ENCODE results near the gene ZNF236. TPM values are rescaled to one million over a fixed set of nuclear protein-coding genes. Genes with fewer than 3 reads are reported as not detected.

Gene ZNF236
- total RNA-seq, 1 donor from 2014 or later = 14.5 TPM

DNA sequence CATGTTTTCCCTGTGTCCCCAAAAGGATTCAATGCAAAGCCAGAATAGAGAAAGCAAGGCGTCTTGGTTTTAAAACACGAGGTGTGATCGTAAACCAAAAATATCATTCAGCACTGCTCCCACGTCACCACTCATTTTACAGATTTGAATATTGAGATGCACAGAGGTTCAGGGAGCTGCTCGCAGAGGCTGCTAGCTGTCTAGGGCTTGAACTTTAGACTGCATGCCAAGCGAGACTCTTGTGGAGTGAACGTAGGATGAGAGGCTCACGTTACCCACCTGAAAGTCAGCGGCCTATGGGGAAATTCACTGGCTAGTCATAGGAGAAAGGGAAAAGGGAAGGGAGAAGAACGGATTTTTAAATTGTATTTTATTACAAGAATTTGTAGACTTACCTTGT is 180.1 kb downstream of the ZNF236 start:
- Histone ChIP-seq H3K9me3 (no peaks in the 10 kb centered on the region), H3K4me1 (no peaks in the 10 kb centered on the region), H3K4me3 (no peak overlapping the region), H3K36me3 (no peaks in the 10 kb centered on the region), H3K27me3 (no peaks in the 10 kb centered on the region), H3K27ac (no peak overlapping the region)
- DNase-seq (ENCODE audit: extremely low spot score in 2 of 2) = no peak
- intact Hi-C loops (cut with DNase I) = loop anchor here (10.0 kb wide), 1 partner anchor 212 kb away; no protein-coding TSS in a partner anchor
- TF ChIP-seq POLR2AphosphoS5 (IDR thresholded peaks at IDR 0.05; ENCODE audit: insufficient read depth in 1 of 2, low read depth in 1 of 2) = no peak
- no peak for TF ChIP-seq POLR2A (IDR thresholded peaks at IDR 0.05)
- TF ChIP-seq CTCF (IDR thresholded peaks at IDR 0.05) = no peak

DNA sequence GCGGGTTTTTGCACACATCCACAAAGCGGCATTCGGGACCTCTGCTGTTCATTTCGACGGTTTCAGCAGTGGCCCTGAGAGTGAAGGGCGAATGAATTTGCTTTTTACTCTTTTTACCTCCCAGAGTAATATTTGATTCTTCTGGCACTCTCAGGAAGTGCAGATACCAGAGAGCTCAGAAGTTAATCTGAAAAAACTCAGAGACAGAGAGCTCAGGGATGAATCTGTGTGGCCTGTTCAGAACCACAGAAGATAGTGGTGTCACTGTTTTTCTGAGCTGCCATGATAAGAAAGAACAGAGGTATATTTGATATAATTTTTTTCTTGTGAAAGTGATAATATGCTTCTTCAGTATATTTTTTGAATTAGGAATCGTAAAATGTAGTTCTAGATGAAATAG is 181.0 kb downstream of the ZNF236 start:
- DNase-seq (ENCODE audit: extremely low spot score in 2 of 2) = no peak
- no peak overlapping the region for H3K4me3 ChIP-seq
- H3K9me3 ChIP-seq = no peaks in the 10 kb centered on the region
- H3K27me3 ChIP-seq = no peaks in the 10 kb centered on the region
- TF ChIP-seq CTCF (IDR thresholded peaks at IDR 0.05) (no peak), POLR2A (IDR thresholded peaks at IDR 0.05) (no peak), POLR2AphosphoS5 (IDR thresholded peaks at IDR 0.05; ENCODE audit: insufficient read depth in 1 of 2, low read depth in 1 of 2) (no peak)
- intact Hi-C loops (cut with DNase I) = loop anchor here (10.0 kb wide), 1 partner anchor 211 kb away; no protein-coding TSS in a partner anchor
- no peaks in the 10 kb centered on the region for H3K36me3 ChIP-seq
- H3K27ac ChIP-seq = no peak overlapping the region
- no peaks in the 10 kb centered on the region for H3K4me1 ChIP-seq

DNA sequence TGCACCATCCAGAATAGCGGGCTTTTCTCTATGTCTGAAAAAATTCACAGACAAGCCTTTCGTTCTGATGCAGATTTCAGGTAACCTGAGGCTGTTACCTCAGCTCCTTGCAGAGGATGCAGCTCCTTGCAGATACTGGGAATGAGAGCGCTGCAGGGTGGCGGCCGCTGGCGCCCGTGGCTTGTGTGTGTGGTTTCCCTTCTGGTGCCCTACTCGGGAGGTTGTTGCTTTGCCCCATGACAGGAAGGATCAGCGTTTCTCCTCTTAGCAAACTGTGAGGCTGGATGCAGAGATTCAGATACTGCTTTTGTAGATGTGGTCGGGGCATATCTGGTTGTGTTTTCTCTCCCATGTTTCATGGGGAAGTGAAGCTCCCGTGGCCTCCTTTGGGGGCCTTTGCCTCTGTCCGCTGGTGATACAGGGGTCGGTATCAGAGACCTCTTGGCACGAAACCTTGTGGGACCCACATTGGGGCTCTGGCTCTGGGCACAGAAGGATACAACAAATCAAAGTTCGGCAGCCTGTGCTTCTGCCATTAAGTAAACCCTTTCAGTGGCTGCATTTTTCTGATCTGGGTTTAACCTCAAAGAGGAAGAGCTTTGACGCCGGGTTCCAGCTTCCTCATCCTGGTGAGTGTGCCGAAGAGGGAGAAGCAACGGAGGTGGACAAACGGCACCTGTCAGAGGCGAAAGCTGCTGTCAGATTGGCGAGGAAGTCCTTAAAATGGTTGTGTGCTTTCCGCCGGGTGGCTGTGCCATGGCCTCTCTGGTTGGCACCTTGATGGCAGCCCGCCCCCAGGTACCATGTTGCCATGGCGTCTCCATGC is 182.4 kb downstream of the ZNF236 start:
- Histone ChIP-seq H3K27ac (no peak overlapping the region), H3K27me3 (no peaks in the 10 kb centered on the region), H3K4me3 (no peak overlapping the region), H3K4me1 (no peaks in the 10 kb centered on the region), H3K9me3 (no peaks in the 10 kb centered on the region), H3K36me3 (no peaks in the 10 kb centered on the region)
- no peak for DNase-seq (ENCODE audit: extremely low spot score in 2 of 2)
- intact Hi-C loops (cut with DNase I) = loop anchor here (10.0 kb wide), 1 partner anchor 210 kb away; no protein-coding TSS in a partner anchor
- TF ChIP-seq POLR2A (IDR thresholded peaks at IDR 0.05) (no peak), POLR2AphosphoS5 (IDR thresholded peaks at IDR 0.05; ENCODE audit: insufficient read depth in 1 of 2, low read depth in 1 of 2) (no peak), CTCF (IDR thresholded peaks at IDR 0.05) (no peak)

- Histone ChIP-seq H3K4me3 (no peak overlapping the region), H3K27ac (no peak overlapping the region), H3K9me3 (no peaks in the 10 kb centered on the region), H3K4me1 (no peaks in the 10 kb centered on the region), H3K36me3 (no peaks in the 10 kb centered on the region), H3K27me3 (no peaks in the 10 kb centered on the region)
- no peak for TF ChIP-seq POLR2A (IDR thresholded peaks at IDR 0.05)
- no peak for TF ChIP-seq POLR2AphosphoS5 (IDR thresholded peaks at IDR 0.05; ENCODE audit: insufficient read depth in 1 of 2, low read depth in 1 of 2)
- TF ChIP-seq CTCF (IDR thresholded peaks at IDR 0.05) = no peak
- DNase-seq (ENCODE audit: extremely low spot score in 2 of 2) = no peak
- intact Hi-C loops (cut with DNase I) = loop anchor here (10.0 kb wide), 1 partner anchor 209 kb away; no protein-coding TSS in a partner anchor
Observed at GRCh38 chr18:77005651-77006195, 183.4 kb downstream of the ZNF236 start.

Data from vagina (tissue), 2 donors.